Lung (tissue), 16 donors: ENCODE data around the gene METTL3. TPM values are rescaled to one million over a fixed set of nuclear protein-coding genes. Genes with fewer than 3 reads are reported as not detected.

Experiments
- ATAC-seq: fragments of 200-7000 bp; cut with Tn5 transposase; one replicate; pipeline ENCODE4 v1.9.1; 2020; ENCODE audit warnings: moderate number of reproducible peaks; ENCODE audit not compliant: insufficient read depth, low FRiP score
- DNase-seq, 3 donors: peaks; one replicate each; pipeline ENCODE4 v3.0.0-alpha.2; 2013 to 2017
- H3K27ac ChIP-seq, 2 donors: one replicate each; pipeline ENCODE4 v1.5.1; 2013; ENCODE audit warnings: mild to moderate bottlenecking in 2 of 2, moderate library complexity in 2 of 2, control low read depth in 1 of 2, inconsistent platforms in 1 of 2, low read depth in 1 of 2, low read length in 1 of 2
- H3K27me3 ChIP-seq, 3 donors: one replicate each; pipeline ENCODE4 v1.5.1; 2013; ENCODE audit warnings: low read length in 2 of 3; ENCODE audit not compliant: control insufficient read depth in 3 of 3, insufficient read depth in 3 of 3
- H3K36me3 ChIP-seq, 4 donors: one replicate each; pipeline ENCODE4 v1.5.1; 2013; ENCODE audit warnings: low read length in 4 of 4, mild to moderate bottlenecking in 1 of 4, moderate library complexity in 1 of 4; ENCODE audit not compliant: control insufficient read depth in 4 of 4, insufficient read depth in 4 of 4
- H3K4me1 ChIP-seq, 5 donors: one replicate each; pipeline ENCODE4 v1.5.1; 2013; ENCODE audit warnings: low read length in 5 of 5, mild to moderate bottlenecking in 2 of 5, moderate library complexity in 1 of 5; ENCODE audit not compliant: control insufficient read depth in 5 of 5, insufficient read depth in 5 of 5
- H3K4me3 ChIP-seq: one replicate; pipeline ENCODE4 v1.5.1; 2013; ENCODE audit warnings: mild to moderate bottlenecking, control low read depth, moderate library complexity
- H3K9ac ChIP-seq, 2 donors: one replicate each; pipeline ENCODE4 v1.5.1; 2013; ENCODE audit warnings: low read length in 2 of 2, control low read depth in 1 of 2; ENCODE audit not compliant: insufficient read depth in 1 of 2
- H3K9me3 ChIP-seq, 4 donors: one replicate each; pipeline ENCODE4 v1.5.1; 2013; ENCODE audit warnings: low read length in 3 of 4, mild to moderate bottlenecking in 1 of 4, moderate library complexity in 1 of 4; ENCODE audit not compliant: control insufficient read depth in 4 of 4, insufficient read depth in 3 of 4
- WGBS, 2 donors: extraction: QIAGEN DNeasy Blood & Tissue Kit; methylation state at CpG; one replicate each; pipeline ENCODE4 v1.1.7; 2013; 5-methylcytosine and 5-hydroxymethylcytosine counted together
- long read RNA-seq, 5 donors: transcript quantifications; one replicate each; lab custom pipeline, GENCODE V29; 2026
- polyA plus RNA-seq, 2 donors: library from polyadenylated mRNA; stranded (reverse); fragments of 200-250 nt; gene quantifications; one replicate each; pipeline ENCODE4 v1.2.1, GENCODE V29; 2013
- total RNA-seq, 2 donors: library from RNA; depleted of rRNA in 1 of 2; stranded (reverse); fragments of >200 nt in 1 of 2; gene quantifications; one replicate each; pipeline ENCODE4 v1.2.1, GENCODE V29; 2014 to 2021
- TF ChIP-seq, protein P1 (sequence below): IDR thresholded peaks from 2 replicates; pipeline ENCODE4 v1.5.1; 2012; ENCODE audit warnings: mild to moderate bottlenecking; ENCODE audit errors: control extremely low read depth, extremely low read depth
- donor health status: control.
- donor health status: control.
- donor health status: Bipolar disorder and iron deficiency.
- donor health status: healthy.
- donor health status: DM: yes; HTN: yes; CAD: no.

Gene METTL3
- total RNA-seq (10 to 100 TPM; 40.9 to 77.2 TPM), polyA plus RNA-seq (10 to 100 TPM; 34.6 to 47.8 TPM)
- long read RNA-seq, donor 1, transcript METTL3-201 (11 exons, 2,015 nt): major isoform, 6 of 40 reads
- long read RNA-seq, donor 1, partial matches to known transcripts: 21 of 40 reads
- long read RNA-seq, donor 1, other reads (novel, unspliced or antisense): 7 of 40 reads
- long read RNA-seq, donor 2, transcript METTL3-201 (11 exons, 2,015 nt): major isoform, 7 of 23 reads
- long read RNA-seq, donor 2, partial matches to known transcripts: 15 of 23 reads
- long read RNA-seq, donor 2, other reads (novel, unspliced or antisense): 0 of 23 reads
- long read RNA-seq, donor 3, partial matches to known transcripts: 18 of 24 reads
- long read RNA-seq, donor 3, other reads (novel, unspliced or antisense): 0 of 24 reads
- long read RNA-seq, donor 4, partial matches to known transcripts: 14 of 20 reads
- long read RNA-seq, donor 4, other reads (novel, unspliced or antisense): 0 of 20 reads
- long read RNA-seq, donor 5, transcript METTL3-201 (11 exons, 2,015 nt): major isoform, 6 of 44 reads
- long read RNA-seq, donor 5, partial matches to known transcripts: 28 of 44 reads
- long read RNA-seq, donor 5, other reads (novel, unspliced or antisense): 6 of 44 reads

DNA sequence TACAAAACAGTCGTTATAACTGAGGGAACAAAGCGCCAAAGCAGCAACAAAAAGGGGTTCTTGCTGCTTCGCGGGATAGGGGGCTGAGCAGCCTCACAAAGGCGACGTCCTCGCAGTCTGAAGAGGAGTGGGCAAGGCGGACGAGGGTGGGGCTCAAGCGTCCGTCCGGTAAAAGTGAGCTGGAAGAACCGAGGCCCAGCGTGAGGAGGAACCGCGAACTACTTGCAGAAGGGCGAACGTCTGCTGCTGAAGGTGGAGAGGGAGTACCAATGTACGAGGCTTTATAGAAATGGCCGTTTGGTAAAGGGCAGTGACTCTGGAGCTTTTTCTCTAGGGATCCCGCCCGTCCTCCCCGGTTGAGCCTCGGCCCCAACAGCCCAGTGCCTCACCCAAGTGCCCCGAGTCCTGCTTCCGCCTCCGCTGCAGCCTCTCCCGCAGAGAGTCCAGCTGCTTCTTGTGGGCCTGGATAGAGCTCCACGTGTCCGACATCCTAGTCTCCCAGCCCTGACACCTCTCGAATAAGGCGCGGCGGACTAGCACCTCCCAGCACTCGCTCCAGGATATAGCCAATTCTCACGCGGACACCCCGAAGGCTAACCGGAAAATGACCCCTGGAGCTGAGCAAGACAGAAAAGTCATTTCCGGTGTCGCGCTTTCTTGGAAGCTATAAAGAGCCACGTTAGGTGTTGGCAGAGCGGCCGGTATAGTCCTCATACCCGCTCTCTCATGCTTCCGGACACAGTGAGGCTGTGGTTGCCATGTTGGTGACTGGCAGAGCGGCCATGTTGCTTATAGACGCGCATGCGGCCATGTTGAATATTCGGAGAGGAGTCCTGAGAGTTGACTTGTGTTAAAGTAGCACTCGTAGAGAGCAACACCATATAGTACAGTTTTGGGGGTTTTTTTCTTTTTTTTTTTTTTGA, at the start of gene METTL3:
TSS of gene METTL3 (minus strand) at position 606 of the 923 bp plus-strand sequence. CDS start at position 489, 117 bp downstream.
- ATAC-seq (peak; percentile 99), DNase-seq (peak; percentile 98 to 100 (median 100))
- H3K4me3 ChIP-seq: peak within 1 kb of the TSS; percentile 76
- 0% methylated on average over 53 of the region's 53 CpGs for WGBS, 2 donors
- no peaks in the 10 kb centered on the region for H3K27me3 ChIP-seq
- H3K36me3 ChIP-seq: peaks cover 0 to 9% (median 4%) of the 10 kb centered on the region in 4 donors
- H3K9me3 ChIP-seq: no peaks in the 10 kb centered on the region
- H3K27ac ChIP-seq: peak within 1 kb of the TSS; percentile 87 to 89
- H3K4me1 ChIP-seq: peaks cover 0 to 12% (median 6%) of the 10 kb centered on the region in 5 donors
- TF ChIP-seq, protein P1, sequence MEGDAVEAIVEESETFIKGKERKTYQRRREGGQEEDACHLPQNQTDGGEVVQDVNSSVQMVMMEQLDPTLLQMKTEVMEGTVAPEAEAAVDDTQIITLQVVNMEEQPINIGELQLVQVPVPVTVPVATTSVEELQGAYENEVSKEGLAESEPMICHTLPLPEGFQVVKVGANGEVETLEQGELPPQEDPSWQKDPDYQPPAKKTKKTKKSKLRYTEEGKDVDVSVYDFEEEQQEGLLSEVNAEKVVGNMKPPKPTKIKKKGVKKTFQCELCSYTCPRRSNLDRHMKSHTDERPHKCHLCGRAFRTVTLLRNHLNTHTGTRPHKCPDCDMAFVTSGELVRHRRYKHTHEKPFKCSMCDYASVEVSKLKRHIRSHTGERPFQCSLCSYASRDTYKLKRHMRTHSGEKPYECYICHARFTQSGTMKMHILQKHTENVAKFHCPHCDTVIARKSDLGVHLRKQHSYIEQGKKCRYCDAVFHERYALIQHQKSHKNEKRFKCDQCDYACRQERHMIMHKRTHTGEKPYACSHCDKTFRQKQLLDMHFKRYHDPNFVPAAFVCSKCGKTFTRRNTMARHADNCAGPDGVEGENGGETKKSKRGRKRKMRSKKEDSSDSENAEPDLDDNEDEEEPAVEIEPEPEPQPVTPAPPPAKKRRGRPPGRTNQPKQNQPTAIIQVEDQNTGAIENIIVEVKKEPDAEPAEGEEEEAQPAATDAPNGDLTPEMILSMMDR: no peak
- peak within 1 kb of the TSS; percentile 81 to 88 for H3K9ac ChIP-seq

DNA sequence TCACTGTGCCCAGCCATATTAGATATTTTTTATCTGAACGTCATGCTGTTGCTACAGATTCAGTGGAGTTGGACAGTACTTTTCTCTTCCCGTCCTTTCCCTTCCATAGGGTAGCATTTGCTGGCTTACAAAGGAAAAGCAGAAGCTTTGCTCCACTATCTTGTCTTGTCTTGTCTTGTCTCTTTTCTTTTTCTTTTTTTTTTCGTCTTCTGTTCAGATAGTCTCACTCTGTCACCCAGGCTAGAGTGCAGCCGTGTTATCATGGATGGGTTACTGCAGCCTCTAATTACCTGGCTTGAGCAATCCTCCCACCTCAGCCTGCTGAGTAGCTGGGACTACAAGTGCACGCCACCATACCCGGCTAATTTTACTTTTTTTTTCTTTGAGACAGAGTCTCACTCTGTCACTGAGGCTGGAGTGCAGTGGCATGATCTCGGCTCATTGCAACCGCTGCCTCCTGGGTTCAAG, 47.6 kb upstream of the METTL3 start:
- Histone ChIP-seq H3K9me3 (no peaks in the 10 kb centered on the region), H3K4me3 (no peak overlapping the region), H3K27ac (no peak overlapping the region), H3K9ac (no peak overlapping the region), H3K4me1 (peaks cover 0 to 5% (median 0%) of the 10 kb centered on the region in 5 donors), H3K36me3 (no peaks in the 10 kb centered on the region), H3K27me3 (no peaks in the 10 kb centered on the region)
- ATAC-seq (no peak), DNase-seq (no peak)
- WGBS, 2 donors: 84 to 93% methylated on average over 8 of the region's 8 CpGs
- TF ChIP-seq, protein P1: no peak

DNA sequence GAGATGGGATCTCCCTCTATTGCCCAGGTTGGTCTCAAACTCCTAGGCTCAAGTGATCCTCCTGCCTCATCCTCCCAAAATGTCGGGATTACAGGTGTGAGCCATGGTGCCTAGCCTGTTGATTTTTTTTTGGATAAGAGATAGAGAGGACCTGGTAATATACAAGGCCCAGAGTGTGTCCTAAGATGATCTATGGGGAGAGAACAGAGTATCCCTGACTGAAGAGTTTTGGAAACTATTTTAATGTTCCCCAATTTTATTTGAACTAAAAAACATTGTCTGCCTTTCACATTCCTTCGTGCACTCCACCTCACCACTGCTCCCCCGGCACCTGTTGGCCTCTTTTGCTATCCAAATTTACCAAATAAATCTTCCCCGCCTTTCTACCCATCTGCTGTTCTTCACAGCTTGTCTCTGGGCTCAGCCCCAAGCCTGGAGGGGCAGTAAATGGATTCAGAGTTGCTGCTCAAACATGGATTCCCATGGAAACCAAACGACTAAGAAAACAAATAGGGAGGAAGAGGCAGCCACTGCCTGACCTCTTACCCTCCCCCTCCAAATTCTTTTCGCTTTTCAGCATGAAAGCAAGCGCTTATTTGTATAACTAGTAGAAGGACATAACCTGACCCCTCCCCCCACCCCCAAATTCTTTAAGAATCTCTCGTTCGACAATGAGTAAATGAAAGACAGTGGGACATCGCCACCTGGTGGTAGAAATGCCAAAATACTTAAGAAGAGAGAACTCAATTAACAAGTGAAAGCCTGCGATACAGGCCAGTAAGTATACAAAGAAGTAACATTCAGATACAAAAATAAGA, 46.2 kb upstream of the METTL3 start:
- H3K9me3 ChIP-seq: no peaks in the 10 kb centered on the region
- H3K9ac ChIP-seq: peak overlapping the region in 1 of 2 donors; percentile 13
- peak overlapping the region; percentile 49 to 58 for H3K27ac ChIP-seq
- ATAC-seq: peak; percentile 81
- TF ChIP-seq, protein P1: peak; percentile 63
- H3K27me3 ChIP-seq: no peaks in the 10 kb centered on the region
- peak; percentile 86 to 97 (median 97) for DNase-seq
- no peak overlapping the region for H3K4me3 ChIP-seq
- WGBS, 2 donors: 14 to 18% methylated on average over 11 of the region's 11 CpGs
- peaks cover 0 to 5% (median 0%) of the 10 kb centered on the region in 5 donors for H3K4me1 ChIP-seq
- no peaks in the 10 kb centered on the region for H3K36me3 ChIP-seq
